GM12878 (cell line): Measurements from ENCODE around the gene ADCY1.

Source experiments
- CHD2 ChIP-seq: IDR thresholded peaks from 2 replicates; pipeline ENCODE4 v1.6.1; 2011; ENCODE audit warnings: low read depth, low read length, improper control_type of control experiment, borderline replicate concordance
- EP300 ChIP-seq, 2 experiments: fragments of 150-350 bp in 1 of 2; IDR thresholded peaks; 2 replicates each; pipeline ENCODE4 v1.6.1; 2011 to 2012; ENCODE audit warnings: low read depth in 2 of 2, low read length in 2 of 2, borderline replicate concordance in 1 of 2, improper control_type of control experiment in 1 of 2, inconsistent platforms in 1 of 2; ENCODE audit not compliant: control insufficient read depth in 1 of 2
- EZH2 ChIP-seq: IDR thresholded peaks from 2 replicates; pipeline ENCODE4 v1.6.1; 2012; ENCODE audit warnings: low read depth, mild to moderate bottlenecking, control low read depth, inconsistent platforms, low read length, borderline replicate concordance; ENCODE audit not compliant: control insufficient read depth
- GABPA ChIP-seq: IDR thresholded peaks from 2 replicates; pipeline ENCODE4 v1.6.1; 2014; ENCODE audit warnings: antibody characterized with exemption, low read depth, mild to moderate bottlenecking, inconsistent platforms
- RUNX3 ChIP-seq: IDR thresholded peaks from 2 replicates; pipeline ENCODE4 v1.6.1; 2012; ENCODE audit warnings: low read length, inconsistent platforms
- SPI1 ChIP-seq: IDR thresholded peaks from 2 replicates; pipeline ENCODE4 v1.6.1; 2011; ENCODE audit warnings: low read depth, mild to moderate bottlenecking, low read length, moderate library complexity, borderline replicate concordance; ENCODE audit not compliant: insufficient read depth
- YY1 ChIP-seq: IDR thresholded peaks from 2 replicates; pipeline ENCODE4 v1.6.1; 2011; ENCODE audit warnings: low read depth, mild to moderate bottlenecking, low read length
- ZNF274 ChIP-seq: IDR thresholded peaks from one replicate; pipeline ENCODE4 v1.8.0; 2011; ENCODE audit not compliant: insufficient read length, insufficient read depth
- TF ChIP-seq, protein P1 (sequence below), 3 experiments: IDR thresholded peaks in 2 of 3; conservative IDR thresholded peaks in 1 of 3; 2 replicates each; pipeline ENCODE4 v1.5.1; 2011; ENCODE audit warnings: low read depth in 3 of 3, low read length in 3 of 3, mild to moderate bottlenecking in 3 of 3, control low read depth in 2 of 3, moderate library complexity in 2 of 3, inconsistent platforms in 1 of 3, mixed read lengths in 1 of 3; ENCODE audit not compliant: control insufficient read depth in 2 of 3, insufficient read depth in 1 of 3; ENCODE audit errors: extremely low read depth in 1 of 3
- TF ChIP-seq, protein P2 (sequence below): fragments of 150-350 bp; IDR thresholded peaks from 2 replicates; pipeline ENCODE4 v1.6.1; 2016; ENCODE audit warnings: low read depth, low read length
- TF ChIP-seq, protein P3 (sequence below): IDR thresholded peaks from 2 replicates; pipeline ENCODE4 v1.6.1; 2012; ENCODE audit warnings: low read length, inconsistent platforms
- TF ChIP-seq, protein P4 (sequence below): IDR thresholded peaks from 2 replicates; pipeline ENCODE4 v1.6.1; 2012; ENCODE audit warnings: low read depth, low read length, improper control_type of control experiment

DNA sequence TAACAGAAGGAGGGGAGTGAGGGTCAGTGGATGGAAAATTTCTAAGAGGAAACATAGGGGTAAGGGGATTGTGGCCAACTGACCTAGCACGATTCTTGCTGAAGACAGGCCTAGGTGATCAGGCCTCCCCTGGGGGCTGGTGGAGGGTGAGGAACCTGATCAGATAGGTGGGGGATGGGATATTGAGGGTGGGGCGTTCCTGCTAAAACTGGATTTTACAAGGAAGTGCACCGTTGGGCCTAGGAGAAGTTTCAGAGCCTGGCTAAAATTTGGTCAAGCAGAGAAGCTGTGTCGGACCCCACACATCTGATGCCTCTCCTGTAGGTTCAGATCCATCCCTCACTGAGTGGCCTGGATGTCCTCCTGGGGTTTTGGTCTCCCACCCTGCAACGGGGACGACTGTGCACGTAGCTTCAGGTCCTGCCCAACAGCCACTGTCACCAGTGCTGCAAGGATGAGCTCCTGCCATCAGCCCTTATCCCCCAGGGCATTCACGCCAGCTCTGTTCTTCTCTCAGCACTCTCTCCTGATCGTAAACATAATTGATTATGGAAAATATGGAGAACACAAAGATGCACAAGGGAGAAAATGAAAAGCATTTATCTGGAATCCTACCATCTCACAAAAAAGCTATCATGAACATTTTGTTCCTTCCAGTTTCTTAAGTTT is 89.9 kb downstream of the ADCY1 start:
- TF ChIP-seq, protein P1, sequence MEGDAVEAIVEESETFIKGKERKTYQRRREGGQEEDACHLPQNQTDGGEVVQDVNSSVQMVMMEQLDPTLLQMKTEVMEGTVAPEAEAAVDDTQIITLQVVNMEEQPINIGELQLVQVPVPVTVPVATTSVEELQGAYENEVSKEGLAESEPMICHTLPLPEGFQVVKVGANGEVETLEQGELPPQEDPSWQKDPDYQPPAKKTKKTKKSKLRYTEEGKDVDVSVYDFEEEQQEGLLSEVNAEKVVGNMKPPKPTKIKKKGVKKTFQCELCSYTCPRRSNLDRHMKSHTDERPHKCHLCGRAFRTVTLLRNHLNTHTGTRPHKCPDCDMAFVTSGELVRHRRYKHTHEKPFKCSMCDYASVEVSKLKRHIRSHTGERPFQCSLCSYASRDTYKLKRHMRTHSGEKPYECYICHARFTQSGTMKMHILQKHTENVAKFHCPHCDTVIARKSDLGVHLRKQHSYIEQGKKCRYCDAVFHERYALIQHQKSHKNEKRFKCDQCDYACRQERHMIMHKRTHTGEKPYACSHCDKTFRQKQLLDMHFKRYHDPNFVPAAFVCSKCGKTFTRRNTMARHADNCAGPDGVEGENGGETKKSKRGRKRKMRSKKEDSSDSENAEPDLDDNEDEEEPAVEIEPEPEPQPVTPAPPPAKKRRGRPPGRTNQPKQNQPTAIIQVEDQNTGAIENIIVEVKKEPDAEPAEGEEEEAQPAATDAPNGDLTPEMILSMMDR (IDR thresholded peaks at IDR 0.05 in 2 of 3, conservative IDR thresholded peaks at IDR 0.05 in 1 of 3; ENCODE audit: control insufficient read depth in 2 of 3, extremely low read depth in 1 of 3, insufficient read depth in 1 of 3, low read depth in 3 of 3, low read length in 3 of 3): no peak
- TF ChIP-seq RUNX3 (no peak), EZH2 (no peak), EP300 (IDR thresholded peaks at IDR 0.05; ENCODE audit: borderline replicate concordance in 1 of 2, control insufficient read depth in 1 of 2, low read depth in 2 of 2, low read length in 2 of 2) (no peak), SPI1 (no peak), ZNF274 (no peak), GABPA (no peak), YY1 (no peak), CHD2 (no peak)
- TF ChIP-seq, protein P2, sequence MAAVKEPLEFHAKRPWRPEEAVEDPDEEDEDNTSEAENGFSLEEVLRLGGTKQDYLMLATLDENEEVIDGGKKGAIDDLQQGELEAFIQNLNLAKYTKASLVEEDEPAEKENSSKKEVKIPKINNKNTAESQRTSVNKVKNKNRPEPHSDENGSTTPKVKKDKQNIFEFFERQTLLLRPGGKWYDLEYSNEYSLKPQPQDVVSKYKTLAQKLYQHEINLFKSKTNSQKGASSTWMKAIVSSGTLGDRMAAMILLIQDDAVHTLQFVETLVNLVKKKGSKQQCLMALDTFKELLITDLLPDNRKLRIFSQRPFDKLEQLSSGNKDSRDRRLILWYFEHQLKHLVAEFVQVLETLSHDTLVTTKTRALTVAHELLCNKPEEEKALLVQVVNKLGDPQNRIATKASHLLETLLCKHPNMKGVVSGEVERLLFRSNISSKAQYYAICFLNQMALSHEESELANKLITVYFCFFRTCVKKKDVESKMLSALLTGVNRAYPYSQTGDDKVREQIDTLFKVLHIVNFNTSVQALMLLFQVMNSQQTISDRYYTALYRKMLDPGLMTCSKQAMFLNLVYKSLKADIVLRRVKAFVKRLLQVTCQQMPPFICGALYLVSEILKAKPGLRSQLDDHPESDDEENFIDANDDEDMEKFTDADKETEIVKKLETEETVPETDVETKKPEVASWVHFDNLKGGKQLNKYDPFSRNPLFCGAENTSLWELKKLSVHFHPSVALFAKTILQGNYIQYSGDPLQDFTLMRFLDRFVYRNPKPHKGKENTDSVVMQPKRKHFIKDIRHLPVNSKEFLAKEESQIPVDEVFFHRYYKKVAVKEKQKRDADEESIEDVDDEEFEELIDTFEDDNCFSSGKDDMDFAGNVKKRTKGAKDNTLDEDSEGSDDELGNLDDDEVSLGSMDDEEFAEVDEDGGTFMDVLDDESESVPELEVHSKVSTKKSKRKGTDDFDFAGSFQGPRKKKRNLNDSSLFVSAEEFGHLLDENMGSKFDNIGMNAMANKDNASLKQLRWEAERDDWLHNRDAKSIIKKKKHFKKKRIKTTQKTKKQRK: no peak
- TF ChIP-seq, protein P3, sequence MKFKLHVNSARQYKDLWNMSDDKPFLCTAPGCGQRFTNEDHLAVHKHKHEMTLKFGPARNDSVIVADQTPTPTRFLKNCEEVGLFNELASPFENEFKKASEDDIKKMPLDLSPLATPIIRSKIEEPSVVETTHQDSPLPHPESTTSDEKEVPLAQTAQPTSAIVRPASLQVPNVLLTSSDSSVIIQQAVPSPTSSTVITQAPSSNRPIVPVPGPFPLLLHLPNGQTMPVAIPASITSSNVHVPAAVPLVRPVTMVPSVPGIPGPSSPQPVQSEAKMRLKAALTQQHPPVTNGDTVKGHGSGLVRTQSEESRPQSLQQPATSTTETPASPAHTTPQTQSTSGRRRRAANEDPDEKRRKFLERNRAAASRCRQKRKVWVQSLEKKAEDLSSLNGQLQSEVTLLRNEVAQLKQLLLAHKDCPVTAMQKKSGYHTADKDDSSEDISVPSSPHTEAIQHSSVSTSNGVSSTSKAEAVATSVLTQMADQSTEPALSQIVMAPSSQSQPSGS: no peak
- TF ChIP-seq, protein P4, sequence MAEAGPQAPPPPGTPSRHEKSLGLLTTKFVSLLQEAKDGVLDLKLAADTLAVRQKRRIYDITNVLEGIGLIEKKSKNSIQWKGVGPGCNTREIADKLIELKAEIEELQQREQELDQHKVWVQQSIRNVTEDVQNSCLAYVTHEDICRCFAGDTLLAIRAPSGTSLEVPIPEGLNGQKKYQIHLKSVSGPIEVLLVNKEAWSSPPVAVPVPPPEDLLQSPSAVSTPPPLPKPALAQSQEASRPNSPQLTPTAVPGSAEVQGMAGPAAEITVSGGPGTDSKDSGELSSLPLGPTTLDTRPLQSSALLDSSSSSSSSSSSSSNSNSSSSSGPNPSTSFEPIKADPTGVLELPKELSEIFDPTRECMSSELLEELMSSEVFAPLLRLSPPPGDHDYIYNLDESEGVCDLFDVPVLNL: no peak
